ENCODE results near the gene PRR15L.

GRCh38 chr17:48006936-48007709 lies 49.4 kb upstream of the PRR15L start:
- TF ChIP-seq POLR2AphosphoS5 (IDR thresholded peaks at IDR 0.05; ENCODE audit: low read depth, low read length) (no peak), BACH1 (IDR thresholded peaks at IDR 0.05; ENCODE audit: low read length) (no peak), JUND (IDR thresholded peaks at IDR 0.05; ENCODE audit: low read length) (no peak), EZH2 (IDR thresholded peaks at IDR 0.05; ENCODE audit: low read depth, low read length, severe bottlenecking) (no peak), SAP30 (IDR thresholded peaks at IDR 0.05; ENCODE audit: insufficient read depth, insufficient replicate concordance, low read length) (no peak), MAX (IDR thresholded peaks at IDR 0.05) (no peak), POLR2A (IDR thresholded peaks at IDR 0.05; ENCODE audit: control extremely low read depth in 1 of 2, low read depth in 2 of 2, low read length in 2 of 2) (no peak)
- TF ChIP-seq, protein P1, sequence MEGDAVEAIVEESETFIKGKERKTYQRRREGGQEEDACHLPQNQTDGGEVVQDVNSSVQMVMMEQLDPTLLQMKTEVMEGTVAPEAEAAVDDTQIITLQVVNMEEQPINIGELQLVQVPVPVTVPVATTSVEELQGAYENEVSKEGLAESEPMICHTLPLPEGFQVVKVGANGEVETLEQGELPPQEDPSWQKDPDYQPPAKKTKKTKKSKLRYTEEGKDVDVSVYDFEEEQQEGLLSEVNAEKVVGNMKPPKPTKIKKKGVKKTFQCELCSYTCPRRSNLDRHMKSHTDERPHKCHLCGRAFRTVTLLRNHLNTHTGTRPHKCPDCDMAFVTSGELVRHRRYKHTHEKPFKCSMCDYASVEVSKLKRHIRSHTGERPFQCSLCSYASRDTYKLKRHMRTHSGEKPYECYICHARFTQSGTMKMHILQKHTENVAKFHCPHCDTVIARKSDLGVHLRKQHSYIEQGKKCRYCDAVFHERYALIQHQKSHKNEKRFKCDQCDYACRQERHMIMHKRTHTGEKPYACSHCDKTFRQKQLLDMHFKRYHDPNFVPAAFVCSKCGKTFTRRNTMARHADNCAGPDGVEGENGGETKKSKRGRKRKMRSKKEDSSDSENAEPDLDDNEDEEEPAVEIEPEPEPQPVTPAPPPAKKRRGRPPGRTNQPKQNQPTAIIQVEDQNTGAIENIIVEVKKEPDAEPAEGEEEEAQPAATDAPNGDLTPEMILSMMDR (IDR thresholded peaks at IDR 0.05; ENCODE audit: control extremely low read depth in 1 of 3, insufficient read depth in 1 of 3, low read depth in 1 of 3, low read length in 3 of 3) = no peak

Data from H1 (cell line).